Osteoblast (primary cell): ENCODE results near the gene MGAT5. TPM values are rescaled to one million over a fixed set of nuclear protein-coding genes. Genes with fewer than 3 reads are reported as not detected.

Source experiments
- DNase-seq: peaks from one replicate; pipeline ENCODE4 v3.0.0; 2011; ENCODE audit warnings: low spot score, mixed read lengths; ENCODE audit not compliant: insufficient read length; ENCODE audit errors: missing footprints
- H2AFZ ChIP-seq: 2 replicates; pipeline ENCODE4 v1.6.0; 2011; ENCODE audit warnings: mild to moderate bottlenecking, low read length
- H3K27ac ChIP-seq: 2 replicates; pipeline ENCODE4 v1.5.1; 2011; ENCODE audit warnings: mild to moderate bottlenecking, low read depth, low read length, moderate library complexity
- H3K27me3 ChIP-seq: 2 replicates; pipeline ENCODE4 v1.6.0; 2012; ENCODE audit warnings: mild to moderate bottlenecking, control low read depth, inconsistent platforms, low read length, moderate library complexity; ENCODE audit not compliant: insufficient read depth
- H3K36me3 ChIP-seq: 2 replicates; pipeline ENCODE4 v1.5.1; 2011; ENCODE audit warnings: mild to moderate bottlenecking, low read length, control low read depth, moderate library complexity; ENCODE audit not compliant: insufficient read depth
- H3K4me1 ChIP-seq: 2 replicates; pipeline ENCODE4 v1.5.1; 2011; ENCODE audit warnings: mild to moderate bottlenecking, low read length, control low read depth, moderate library complexity; ENCODE audit not compliant: insufficient read depth
- H3K4me2 ChIP-seq: 2 replicates; pipeline ENCODE4 v1.6.0; 2011; ENCODE audit warnings: mild to moderate bottlenecking, low read length; ENCODE audit not compliant: insufficient read depth
- H3K4me3 ChIP-seq: fragments of 200-600 bp; sonication (generic); 3 replicates; pipeline ENCODE4 v1.5.1; 2012; ENCODE audit warnings: mild to moderate bottlenecking, low read length, inconsistent platforms; ENCODE audit not compliant: insufficient read depth
- H3K79me2 ChIP-seq: 2 replicates; pipeline ENCODE4 v1.6.0; 2012; ENCODE audit warnings: mild to moderate bottlenecking, low read length, control low read depth, inconsistent platforms; ENCODE audit not compliant: insufficient read depth
- H3K9me3 ChIP-seq: 2 replicates; pipeline ENCODE4 v1.5.1; 2011; ENCODE audit warnings: low read depth, low read length, control low read depth
- H4K20me1 ChIP-seq: 2 replicates; pipeline ENCODE4 v1.6.0; 2012; ENCODE audit warnings: mild to moderate bottlenecking, low read length, control low read depth; ENCODE audit not compliant: insufficient read depth
- total RNA-seq: library from RNA; depleted of rRNA; stranded (reverse); fragments of >200 nt; gene quantifications from 2 replicates; pipeline ENCODE4 v1.2.3, GENCODE V29; 2012
- TF ChIP-seq, protein P1 (sequence below): IDR thresholded peaks from 2 replicates; pipeline ENCODE4 v1.5.1; 2011; ENCODE audit warnings: mild to moderate bottlenecking, low read depth, low read length, moderate library complexity; ENCODE audit errors: extremely low read depth

The MGAT5 gene
- total RNA-seq, 1 donor: 29.7 TPM

DNA sequence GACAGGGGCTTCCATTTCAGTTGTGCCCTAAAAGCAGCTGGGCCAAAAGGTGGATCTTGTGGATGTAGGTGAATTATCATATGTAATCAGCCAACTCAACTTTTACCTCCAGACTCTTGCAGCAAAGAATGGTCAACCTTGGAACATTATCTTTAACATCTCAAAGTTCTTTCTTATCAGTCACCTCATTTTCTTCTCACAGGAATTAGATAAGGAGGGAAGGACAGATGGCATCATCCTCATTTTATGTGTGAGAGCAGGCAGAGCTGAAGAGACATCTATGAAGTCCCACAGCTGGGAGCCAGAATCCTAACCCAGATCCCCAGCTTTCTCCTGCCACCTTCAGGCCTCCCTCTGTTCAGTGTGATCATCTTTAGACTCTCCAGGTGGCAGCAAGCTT is 182.1 kb downstream of the MGAT5 start:
- no peaks in the 10 kb centered on the region for H3K79me2 ChIP-seq
- H3K4me1 ChIP-seq: peaks cover 9% of the 10 kb centered on the region
- no peak overlapping the region for H3K4me3 ChIP-seq
- DNase-seq: no peak
- no peak overlapping the region for H2AFZ ChIP-seq
- no peaks in the 10 kb centered on the region for H3K27me3 ChIP-seq
- no peaks in the 10 kb centered on the region for H3K36me3 ChIP-seq
- H3K27ac ChIP-seq: no peak overlapping the region
- no peaks in the 10 kb centered on the region for H4K20me1 ChIP-seq
- TF ChIP-seq, protein P1, sequence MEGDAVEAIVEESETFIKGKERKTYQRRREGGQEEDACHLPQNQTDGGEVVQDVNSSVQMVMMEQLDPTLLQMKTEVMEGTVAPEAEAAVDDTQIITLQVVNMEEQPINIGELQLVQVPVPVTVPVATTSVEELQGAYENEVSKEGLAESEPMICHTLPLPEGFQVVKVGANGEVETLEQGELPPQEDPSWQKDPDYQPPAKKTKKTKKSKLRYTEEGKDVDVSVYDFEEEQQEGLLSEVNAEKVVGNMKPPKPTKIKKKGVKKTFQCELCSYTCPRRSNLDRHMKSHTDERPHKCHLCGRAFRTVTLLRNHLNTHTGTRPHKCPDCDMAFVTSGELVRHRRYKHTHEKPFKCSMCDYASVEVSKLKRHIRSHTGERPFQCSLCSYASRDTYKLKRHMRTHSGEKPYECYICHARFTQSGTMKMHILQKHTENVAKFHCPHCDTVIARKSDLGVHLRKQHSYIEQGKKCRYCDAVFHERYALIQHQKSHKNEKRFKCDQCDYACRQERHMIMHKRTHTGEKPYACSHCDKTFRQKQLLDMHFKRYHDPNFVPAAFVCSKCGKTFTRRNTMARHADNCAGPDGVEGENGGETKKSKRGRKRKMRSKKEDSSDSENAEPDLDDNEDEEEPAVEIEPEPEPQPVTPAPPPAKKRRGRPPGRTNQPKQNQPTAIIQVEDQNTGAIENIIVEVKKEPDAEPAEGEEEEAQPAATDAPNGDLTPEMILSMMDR: no peak
- no peaks in the 10 kb centered on the region for H3K9me3 ChIP-seq
- H3K4me2 ChIP-seq: no peak overlapping the region

- H3K4me2 ChIP-seq: no peak overlapping the region
- H3K79me2 ChIP-seq: no peaks in the 10 kb centered on the region
- no peaks in the 10 kb centered on the region for H3K9me3 ChIP-seq
- no peaks in the 10 kb centered on the region for H3K36me3 ChIP-seq
- H3K4me1 ChIP-seq: peaks cover 8% of the 10 kb centered on the region
- DNase-seq: no peak
- no peak overlapping the region for H3K4me3 ChIP-seq
- H3K27me3 ChIP-seq: no peaks in the 10 kb centered on the region
- no peaks in the 10 kb centered on the region for H4K20me1 ChIP-seq
- TF ChIP-seq, protein P1: no peak
- H3K27ac ChIP-seq: no peak overlapping the region
- H2AFZ ChIP-seq: no peak overlapping the region
Observed at GRCh38 chr2:134436706-134437105, 182.8 kb downstream of the MGAT5 start.

DNA sequence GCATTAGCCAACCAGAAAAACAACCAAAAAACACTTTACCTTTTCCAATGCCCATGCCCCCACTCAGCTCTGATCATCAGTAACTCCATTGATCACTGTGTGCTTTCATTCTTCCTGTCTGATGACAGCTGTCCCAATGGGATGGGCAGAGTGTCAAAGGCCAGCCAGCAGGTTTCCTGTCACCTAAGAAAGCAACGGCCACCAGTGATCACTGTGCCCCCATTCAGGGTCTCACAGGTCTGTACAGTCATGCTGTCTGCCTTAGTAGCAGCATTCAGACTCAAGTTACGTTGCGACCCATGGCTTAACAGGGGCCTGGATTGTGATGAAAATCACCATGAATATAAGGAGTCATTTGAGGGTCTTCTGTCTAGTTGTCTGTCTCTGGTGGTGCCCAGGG is 184.5 kb downstream of the MGAT5 start:
- Histone ChIP-seq H3K27ac (no peak overlapping the region), H3K36me3 (peaks cover 4% of the 10 kb centered on the region), H3K27me3 (no peaks in the 10 kb centered on the region), H3K4me2 (no peak overlapping the region), H4K20me1 (no peaks in the 10 kb centered on the region), H3K79me2 (no peaks in the 10 kb centered on the region), H3K4me3 (no peak overlapping the region), H3K9me3 (no peaks in the 10 kb centered on the region), H2AFZ (no peak overlapping the region), H3K4me1 (no peaks in the 10 kb centered on the region)
- TF ChIP-seq, protein P1: no peak
- no peak for DNase-seq

DNA sequence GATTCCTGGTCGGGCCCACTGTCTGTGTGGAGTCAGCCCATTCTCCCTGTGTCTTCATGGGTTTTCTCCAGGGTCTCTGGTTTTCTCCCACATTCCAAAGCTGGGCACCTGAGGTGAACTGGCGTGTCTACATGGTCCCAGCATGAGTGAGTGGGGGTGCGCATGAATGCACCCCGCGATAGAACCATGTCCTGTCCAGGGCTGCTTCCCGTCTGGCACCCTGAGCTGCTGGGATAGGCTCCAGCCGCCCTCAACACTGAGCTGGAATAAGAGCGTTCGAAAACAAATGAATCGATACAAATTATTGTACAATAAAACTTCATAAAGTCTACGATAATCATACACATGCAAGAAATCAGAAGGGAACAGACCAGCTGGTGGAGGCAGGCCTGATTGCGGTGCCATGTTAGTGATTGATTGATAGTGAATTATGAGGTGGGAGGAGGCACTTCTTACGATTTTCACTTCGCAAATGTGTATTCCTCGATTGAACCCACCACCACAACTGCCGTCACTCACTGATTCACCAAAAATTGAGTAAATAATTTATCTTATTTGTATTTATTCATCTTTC is 186.6 kb downstream of the MGAT5 start:
- TF ChIP-seq, protein P1: no peak
- peaks cover 4% of the 10 kb centered on the region for H3K36me3 ChIP-seq
- H3K4me1 ChIP-seq: no peaks in the 10 kb centered on the region
- H3K9me3 ChIP-seq: no peaks in the 10 kb centered on the region
- no peak overlapping the region for H3K4me2 ChIP-seq
- H3K79me2 ChIP-seq: no peaks in the 10 kb centered on the region
- no peak overlapping the region for H2AFZ ChIP-seq
- DNase-seq: no peak
- no peak overlapping the region for H3K4me3 ChIP-seq
- no peak overlapping the region for H3K27ac ChIP-seq
- H3K27me3 ChIP-seq: no peaks in the 10 kb centered on the region
- H4K20me1 ChIP-seq: no peaks in the 10 kb centered on the region
